ENCODE results near the gene CEP104.

The CEP104 gene

DNA sequence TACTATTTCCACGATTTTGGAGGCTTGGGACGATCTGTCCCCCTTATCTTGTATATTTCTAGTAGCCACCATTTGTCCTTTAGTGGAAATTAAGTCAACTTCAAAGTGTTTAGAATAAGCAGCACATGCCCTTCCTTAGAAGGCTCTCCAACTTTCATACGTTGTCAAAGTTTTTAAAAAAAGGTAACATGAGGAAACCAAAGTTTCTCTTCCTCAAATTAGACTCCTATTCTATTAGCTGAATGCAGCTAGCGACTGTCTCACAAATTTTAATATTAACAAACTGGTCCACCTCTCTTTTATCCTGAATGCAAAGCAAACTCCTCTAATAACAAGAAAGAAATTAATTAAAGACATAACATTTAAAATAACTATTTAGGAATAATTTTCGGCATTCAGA lies 36.2 kb upstream of the CEP104 start:
- DNase-seq = no peak

DNA sequence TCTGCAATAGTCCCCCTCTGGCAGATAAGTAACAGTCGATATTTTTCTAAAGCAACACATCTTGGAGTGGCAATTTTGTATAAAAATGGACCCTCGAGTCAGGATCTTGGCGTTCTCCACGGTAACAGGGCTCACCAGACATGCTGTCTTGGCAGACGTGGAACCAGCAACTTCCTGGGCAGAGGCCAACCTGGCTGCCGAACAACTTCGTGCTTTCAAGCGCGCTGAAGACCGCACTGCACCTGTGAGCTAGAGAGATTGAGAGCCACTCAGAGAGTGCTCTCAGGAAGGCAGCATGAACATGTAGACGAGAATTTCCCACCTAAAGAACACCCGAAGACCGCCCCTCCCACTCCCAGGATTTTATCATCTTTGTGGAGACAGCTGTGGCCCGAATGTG lies 35.7 kb upstream of the CEP104 start:
- DNase-seq = no peak

DNA sequence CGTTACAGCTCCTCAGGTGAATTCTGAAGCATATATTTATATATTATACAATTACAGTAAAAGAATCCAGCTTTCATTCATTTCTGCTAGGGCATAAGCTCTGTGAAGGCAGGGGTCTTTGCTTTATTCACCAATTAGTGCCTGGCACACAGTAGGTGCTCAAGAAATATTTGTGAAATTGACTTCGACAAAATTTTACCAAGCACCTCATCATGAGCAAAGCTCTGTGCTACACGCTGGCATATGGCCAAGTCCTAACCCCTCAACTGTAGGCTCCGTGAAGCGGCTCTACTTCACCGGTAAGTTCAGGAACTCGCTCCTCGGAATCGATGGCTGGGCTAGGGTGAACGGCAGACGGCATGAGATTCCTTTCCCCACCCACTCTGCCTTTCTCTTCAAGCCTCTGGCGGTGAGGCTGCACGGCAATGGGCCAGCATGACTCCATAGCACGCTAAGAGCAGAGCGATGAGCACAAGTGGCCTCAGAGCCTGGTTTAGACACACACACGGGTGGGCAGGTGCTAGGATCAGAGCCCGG lies 34.4 kb upstream of the CEP104 start:
- no peak for DNase-seq

DNA sequence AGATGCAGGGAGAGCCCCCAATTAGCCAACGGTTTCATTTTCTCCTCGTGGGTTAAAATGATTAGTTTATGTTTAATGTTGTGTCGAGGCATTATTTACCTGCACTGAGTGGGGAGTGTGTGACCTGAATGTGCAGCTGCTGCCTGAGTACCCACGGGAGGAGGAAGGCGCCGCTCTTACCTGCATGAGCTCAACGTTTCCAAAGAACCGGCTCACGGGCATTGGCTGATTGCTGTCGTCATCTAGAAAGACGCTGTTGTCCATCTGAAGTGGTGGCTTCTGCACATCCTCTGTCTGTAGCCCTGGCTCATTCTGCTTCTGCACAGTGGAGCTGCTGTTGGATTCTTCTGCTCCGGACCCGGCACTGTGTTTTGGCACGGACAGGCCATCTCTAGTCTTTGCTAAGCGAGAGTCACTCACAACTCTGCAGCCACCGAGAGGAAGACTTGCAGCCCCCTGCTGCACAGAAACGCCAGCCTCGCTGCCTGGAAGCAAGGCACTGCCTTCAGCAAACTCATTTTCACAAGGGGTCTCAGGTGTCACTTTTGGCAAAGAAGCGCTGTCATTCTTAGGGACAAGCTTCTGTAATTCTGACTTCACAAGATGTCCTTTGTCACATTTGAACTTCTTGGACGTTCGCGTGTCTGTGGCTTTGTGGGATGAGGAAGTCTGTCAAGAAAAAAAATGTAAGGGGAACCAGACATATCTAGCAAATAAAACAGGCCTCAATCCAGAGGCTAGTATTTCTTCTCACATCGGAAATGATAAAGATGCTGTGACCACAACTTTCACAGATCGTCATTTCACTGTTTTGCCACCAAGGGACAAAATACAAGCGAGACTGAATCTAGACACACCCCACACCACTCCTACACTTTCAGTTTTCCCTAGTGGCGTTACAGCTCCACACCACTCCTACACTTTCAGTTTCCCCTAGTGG lies 33.6 kb upstream of the CEP104 start:
- DNase-seq = no peak

DNA sequence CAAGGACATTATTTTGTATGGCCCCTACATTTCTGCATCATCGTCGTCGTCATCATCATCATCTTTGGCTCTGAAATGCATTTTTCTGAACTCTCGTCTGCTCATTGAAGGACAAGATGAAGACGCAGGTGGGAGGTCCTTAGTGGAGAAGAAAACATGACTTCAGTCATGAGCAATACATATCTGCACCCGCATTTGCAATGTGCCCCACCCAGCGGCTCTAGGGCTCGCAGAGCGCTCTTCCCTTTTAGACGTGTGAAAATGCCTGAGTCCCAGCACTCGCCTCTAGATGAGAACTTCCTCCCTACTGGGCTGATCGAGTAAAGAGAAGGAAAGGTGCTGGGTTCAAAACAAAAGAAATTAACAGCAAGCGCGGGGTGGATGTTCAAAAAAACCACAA lies 32.9 kb upstream of the CEP104 start:
- DNase-seq = no peak

DNA sequence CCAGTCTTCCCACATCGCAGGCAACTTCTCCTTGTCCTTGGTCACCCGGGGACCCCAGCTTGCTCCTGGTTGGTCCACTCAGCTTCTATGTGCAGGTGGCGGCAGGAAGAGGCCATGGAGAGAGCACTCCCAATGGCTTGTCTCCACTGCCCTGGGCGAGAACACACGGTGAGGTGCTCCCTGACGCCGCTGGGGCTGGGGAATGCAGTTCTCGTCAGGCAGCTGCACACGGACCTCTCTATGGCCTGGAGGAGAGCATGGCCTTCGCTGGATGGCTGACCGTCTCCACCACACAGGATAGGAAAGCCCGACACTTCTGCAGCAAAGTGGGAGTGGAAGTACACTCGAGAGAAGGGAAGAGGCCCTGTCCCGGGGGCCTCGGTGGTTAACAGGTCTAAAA lies 31.3 kb upstream of the CEP104 start:
- no peak for DNase-seq

DNA sequence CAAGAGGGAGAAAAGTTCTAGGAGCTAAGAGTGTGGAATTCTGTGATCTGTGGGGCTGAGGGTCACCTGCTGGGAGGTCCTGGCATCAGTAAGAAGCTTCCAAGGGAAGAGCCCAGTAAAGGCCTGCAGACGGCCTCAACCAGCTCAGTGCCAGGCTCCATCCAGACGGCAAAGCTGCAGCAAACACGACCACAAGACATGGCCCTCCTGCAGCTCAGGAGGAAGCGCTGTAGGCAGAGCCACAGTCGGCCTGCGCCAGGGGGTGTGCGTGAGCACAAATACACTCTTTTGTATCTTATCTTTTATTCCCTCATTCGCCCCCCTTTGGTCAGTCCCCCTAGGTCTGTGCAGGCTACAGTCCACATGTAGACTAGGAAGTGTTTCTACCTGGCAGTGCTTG lies 29.7 kb upstream of the CEP104 start:
- no peak for DNase-seq

DNA sequence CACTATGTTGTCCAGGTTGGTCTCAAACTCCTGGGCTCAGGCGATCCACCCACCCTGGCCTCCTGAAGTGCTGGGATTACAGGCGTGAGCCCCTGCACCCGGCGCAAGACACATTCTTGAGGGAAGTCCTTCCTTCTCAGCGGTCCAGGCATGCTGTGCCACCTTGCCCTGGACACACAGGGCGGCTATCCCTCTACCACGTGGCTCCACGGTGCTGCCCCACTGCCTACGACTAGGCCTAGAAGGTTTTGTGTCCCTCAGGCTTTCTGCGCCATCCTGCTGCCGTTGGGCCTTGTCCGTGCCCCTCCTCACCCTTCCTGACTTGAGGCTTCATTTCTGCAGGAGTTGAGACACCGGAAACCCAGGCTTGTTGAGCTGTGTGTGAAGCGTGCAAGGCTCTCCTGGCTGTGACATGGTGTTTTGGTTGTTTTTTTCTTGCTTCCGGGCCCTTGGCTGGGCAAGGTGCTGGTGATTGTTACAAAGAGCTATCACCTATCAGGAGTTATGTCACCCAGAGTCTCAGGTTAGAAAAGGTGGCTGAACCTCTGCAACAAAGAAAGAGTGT lies 29.2 kb upstream of the CEP104 start:
- DNase-seq = no peak

DNA sequence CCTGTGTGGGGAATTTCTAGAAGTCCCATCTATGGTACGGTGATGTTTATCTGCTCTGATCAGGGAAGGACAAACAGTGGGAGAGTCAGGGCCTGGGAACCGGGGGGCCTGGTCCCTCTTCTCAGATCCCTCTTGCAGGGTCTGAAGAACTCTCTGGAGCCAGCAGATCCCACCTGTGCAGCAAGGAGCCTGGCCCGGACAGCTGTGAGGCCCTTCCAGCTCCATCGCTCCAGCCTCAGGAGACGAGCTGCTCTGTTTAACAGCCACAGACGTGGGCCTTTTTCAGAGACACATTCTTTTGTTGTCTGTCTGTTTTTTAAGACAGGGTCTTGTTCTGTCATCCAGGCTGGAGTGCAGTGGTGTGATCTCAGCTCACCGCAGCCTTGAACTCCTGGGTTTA lies 28.6 kb upstream of the CEP104 start:
- no peak for DNase-seq

DNA sequence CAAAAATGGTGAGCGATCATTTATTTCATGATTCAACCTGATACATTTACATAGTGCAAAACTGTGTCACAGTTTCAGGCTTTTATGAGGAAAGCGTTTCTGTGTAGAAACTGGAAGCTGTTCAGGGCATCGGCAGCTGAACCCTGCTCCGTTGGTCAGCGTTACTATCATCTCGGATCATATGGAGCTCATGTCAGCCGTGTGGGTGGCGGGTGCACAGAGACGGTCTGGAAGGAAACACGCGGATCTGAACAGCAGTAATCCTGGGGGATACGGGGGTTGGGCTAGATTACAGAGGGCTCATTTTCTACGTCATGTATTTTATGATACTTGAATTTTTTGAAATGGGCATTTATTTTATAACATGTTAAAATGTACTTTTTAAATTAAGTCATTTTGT lies 28.0 kb upstream of the CEP104 start:
- DNase-seq = no peak

DNA sequence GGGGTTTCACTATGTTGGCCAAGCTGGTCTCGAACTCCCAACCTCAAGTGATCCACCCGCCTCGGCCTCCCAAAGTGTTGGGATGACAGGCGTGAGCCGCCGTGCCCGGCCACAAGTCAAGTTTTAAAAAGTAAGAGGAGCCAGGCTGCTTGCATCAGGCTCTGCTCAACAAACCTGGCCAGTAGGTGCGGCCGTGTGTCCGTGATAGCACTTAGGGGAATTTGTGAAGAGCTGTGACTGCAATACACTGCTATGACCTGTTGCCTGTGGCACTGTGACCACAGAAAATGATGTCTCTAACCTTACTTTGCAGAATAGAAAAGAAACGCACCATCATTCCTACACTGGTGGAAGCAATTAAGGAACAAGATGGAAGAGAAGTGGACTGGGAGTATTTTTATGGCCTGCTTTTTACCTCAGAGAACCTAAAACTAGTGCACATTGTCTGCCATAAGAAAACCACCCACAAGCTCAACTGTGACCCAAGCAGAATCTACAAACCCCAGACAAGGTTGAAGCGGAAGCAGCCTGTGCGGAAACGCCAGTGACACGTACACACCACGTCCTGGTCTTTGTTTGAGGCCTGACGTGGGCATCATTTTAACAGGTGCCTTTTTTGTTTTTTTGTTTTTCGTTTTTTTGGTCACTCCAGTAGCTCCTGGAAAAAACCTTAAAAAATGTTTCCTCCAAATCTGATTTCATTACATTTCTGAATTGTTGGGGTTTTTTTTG lies 26.3 kb upstream of the CEP104 start:
- no peak for DNase-seq

DNA sequence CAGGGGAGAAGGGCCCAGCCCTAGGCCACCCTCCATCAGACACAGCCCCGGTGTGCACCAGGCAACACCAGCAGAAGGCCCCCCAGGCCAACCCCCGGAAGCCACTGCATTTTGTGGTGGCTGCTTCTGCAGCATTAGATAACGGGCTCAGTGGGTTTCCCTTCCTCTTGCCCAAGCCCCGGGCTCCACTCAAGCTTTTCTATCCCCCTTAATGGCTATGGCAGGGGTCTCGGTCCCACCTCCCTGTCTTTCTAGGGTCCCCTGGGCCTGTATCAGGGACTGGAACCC lies 24.1 kb upstream of the CEP104 start:
- no peak for DNase-seq

DNA sequence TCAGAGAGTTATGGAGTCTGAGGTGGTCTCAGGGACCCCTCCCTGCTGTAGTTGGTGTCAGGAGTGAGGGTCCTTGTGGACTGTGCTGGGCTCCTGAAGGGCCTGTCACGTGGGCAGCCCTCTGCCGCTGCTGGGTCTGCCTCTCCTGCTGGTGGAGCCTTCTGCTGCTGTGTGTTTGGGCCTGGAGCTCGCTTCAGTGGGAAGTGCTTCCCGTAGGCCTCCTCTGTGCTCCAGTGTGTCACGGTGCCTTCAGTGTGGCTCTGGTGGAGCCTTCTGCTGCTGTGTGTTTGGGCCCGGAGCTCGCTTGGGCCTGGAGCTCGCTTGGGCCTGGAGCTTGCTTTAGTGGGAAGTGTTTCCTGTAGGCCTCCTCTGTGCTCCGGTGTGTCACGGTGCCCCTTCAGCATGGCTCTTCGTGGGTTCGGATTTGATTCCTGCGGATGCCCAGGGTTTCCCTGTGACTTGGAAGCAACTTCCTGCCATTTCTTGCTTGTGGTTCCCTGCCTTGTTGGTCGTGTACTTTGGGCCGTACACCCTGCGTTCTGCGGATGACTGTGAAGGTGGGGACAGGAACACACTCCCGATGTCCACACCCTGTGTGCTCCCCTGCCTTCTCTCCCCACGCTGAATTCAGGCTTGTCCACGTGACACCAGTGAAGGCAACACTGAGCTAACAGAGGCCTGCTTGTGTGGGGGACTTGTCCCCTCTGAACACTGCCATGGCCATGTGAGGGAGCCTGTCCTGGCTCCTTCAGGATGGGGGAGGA lies 23.6 kb upstream of the CEP104 start:
- DNase-seq = no peak

DNA sequence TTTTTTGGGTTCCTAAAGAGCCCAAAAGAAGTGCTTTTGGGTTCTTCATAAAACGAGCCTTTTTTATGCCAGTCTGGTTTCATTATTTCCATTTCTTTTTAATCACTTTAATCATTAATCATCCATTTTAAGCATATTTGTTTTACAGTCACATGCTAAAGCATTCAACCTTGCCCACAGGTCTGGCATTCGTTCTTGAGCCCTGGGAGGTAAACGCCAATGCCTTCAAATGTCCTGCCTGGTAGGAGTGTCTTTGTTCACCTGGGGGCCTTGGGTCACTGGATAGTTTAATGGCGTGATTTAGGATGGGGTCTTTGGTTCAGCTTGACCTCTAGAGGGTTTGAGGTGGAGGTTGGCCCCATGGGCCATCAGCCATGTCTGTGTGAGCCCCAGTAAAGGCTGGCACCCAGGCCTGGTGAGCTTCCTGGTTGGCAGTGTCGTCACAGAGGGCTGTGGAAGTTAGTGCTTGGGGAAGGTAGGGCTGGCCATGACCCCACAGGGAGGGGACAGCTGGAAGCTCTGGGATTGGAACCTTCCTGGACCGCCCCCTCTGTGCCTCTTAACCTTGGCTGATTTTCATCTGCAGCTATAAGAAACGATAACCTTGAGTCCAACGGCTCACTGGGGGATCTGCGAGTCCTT lies 22.9 kb upstream of the CEP104 start:
- DNase-seq = no peak

DNA sequence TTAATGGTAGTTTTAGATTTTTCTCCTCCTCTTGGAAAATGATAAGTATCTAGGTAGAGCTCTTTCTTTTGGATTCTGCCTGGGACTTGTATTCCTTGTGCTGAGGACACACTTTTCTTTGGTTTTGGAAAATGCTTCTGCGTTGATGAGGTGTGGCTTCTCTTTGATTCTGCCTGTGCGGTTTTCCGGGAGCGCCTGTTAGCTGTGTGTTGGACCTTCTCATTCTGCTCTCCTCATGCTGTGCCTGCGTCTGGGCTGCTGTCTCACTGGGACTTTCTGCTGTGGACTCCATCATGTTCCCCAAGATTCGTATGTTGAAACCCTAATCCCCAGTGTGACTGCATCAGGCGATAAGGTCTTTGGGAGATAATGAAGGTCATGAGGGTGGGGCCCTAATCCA lies 22.1 kb upstream of the CEP104 start:
- no peak for DNase-seq

DNA sequence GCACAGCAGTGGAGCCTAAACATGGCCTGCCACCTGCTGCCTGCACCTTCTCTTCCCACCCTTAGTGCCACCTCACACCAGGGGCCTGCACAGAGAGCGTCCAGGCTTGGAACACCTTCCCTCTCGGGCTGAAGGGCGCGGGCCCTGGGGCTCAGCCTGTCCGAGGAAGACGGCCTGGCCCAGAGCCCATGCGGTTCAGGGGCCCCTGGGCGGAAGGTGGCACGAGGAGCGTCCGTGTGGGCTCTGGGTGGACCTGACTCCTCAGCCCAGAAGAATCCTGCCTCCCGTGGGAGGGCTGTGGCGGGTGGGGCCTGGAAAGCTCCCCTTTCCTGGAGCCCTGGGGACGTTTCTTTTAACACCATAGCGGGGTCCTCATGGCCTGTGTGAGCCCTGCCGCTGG lies 19.7 kb upstream of the CEP104 start:
- DNase-seq = no peak

DNA sequence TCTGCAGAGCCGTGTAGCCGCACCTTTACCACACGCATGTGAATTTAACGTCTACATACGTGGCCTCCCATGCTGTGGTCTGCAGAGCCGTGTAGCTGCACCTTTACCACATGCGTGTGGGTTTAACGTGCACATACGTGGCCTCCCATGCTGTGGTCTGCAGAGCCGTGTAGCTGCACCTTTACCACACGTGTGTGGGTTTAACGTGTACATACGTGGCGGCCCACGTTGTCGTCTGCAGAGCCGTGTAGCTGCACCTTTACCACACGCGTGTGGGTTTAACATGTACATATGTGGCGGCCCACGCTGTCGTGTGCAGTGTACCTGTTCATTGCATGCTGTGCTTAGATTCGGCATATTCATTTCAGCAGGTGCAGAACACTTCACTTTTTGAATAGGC lies 17.7 kb upstream of the CEP104 start:
- no peak for DNase-seq

DNA sequence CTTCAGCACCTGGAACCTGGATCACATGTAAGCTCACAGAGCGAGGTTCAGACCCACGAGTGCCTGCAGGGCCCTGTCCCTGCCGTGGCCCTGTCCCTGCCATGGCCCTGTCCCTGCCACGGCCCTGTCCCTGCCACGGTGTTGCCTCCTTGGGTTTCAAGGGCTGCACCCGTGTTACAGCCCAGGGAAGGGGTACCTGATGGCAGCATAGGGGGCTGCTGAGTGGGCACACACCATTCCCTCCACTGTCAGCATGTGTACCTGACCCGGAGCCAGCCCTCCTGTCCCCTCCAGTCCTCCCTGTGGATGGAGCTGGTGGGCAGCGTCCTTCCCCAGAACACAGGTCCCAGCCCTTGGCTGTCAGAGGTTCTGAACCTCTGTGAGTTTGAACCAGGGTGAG lies 15.5 kb upstream of the CEP104 start:
- no peak for DNase-seq

DNA sequence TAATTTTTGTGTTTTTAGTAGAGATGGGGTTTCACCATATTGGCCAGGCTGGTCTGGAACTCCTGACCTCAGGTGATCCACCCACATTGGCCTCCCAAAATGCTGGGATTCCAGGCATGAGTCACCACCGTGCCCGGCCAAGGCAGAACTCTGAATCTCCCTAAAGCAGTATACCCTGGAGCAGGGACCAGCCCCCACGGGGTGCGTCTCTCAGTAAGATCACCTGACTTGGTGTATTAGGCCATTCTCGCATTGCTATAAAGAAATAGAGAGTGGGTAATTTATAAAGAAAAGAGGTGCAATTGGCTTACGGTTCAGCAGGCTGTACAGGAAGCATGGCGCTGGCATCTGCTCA lies 14.4 kb upstream of the CEP104 start:
- DNase-seq = no peak

DNA sequence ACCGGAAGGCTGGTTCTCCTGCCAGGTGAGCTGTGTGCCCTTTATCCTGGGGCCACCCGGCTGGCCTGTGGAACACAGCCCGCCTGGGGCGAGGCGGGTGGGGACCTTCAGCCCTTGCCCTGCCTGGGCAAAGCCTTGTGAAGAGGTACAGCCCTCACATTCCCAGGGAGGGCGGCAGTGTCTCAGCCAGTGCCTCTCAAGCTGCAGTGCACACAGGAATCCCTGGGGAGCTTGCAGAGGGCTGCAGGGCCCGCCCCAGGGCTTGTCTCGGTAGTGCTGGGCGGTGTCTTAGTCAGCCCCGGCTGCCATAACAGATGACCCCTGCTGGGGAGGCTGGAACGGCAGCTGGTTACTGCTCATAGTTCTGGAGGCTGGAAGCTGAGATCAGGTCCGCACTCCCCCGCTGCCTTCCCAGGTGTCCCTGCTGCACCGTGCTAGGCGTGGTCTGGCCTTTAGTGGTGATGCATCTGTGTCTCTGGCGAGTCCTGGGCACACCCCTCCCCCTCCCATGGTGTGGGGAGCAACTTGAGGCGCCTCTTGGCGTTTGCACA lies 12.8 kb upstream of the CEP104 start:
- no peak for DNase-seq

DNA sequence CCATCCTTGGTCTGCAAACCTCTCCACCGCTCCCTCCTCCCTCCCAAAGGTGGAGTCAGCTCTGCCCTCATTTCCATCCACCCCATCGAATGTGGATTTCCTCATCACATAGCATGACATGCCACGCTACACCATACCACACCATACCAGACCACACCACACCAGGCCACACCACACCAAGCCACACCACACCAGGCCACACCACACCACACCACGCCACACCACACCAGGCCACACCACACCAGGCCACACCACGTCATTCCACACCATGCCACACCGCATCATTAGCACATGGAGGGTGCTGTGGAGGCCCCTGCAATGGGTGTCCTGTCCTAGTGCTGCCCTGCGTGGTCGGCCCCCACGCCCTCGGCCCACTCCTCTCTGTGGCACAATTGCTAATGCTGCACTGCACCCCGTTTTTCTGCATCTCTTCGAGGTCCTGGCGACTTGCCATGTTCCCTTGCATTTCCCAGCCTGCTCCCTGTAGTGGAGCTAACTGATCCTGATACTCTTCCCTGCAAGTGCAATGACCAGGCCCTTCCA lies 11.5 kb upstream of the CEP104 start:
- no peak for DNase-seq

DNA sequence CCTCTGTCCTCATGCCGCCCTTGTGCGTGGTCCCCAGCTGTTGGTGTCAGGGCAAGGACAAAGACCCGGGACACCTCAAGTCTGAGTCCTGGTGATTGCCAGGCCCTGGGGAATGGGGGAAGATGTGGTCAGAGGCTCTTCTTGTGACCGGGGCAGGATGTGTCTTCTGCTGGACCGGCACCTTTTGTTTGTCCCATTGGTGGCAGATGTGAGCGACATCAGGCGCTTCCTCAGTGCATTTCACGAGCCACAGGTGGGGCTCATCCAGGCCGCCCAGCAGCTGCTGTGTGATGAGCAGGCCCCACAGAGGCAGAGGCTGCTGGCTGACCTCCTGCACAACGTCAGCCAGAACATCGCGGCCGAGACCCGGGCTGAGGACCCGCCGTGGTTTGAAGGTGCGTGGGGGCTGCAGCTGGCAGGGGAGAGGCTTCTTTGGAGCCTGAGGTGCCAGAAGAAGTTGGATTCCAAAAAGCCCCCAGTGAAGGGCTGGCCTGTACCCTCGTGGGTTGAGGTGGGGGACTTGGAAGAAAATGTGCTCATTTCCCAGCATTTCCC lies 8.7 kb upstream of the CEP104 start:
- no peak for DNase-seq

Measured in left hindlimb (tissue), 1 donor.